ENCODE data around the gene CHMP4B.

DNA sequence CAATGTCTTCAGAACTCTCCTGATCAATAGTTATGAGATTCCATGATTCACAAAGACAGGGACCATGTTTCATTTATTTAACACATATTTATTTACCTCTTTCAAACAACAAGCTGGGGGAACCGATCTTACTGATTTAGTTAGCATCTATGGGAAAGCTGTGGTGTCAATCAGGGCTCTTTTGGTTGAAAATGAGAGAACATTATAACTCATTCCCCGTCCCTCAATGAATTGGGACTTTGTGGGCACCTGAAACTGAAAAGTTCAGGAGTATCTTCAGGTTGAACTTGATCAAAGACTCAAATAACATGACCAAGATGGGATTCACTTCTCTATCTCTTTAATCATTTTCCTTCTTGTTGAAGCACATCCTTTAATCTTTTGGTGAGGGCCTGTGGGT is 67.4 kb downstream of the CHMP4B start:
- TF ChIP-seq, protein P1, sequence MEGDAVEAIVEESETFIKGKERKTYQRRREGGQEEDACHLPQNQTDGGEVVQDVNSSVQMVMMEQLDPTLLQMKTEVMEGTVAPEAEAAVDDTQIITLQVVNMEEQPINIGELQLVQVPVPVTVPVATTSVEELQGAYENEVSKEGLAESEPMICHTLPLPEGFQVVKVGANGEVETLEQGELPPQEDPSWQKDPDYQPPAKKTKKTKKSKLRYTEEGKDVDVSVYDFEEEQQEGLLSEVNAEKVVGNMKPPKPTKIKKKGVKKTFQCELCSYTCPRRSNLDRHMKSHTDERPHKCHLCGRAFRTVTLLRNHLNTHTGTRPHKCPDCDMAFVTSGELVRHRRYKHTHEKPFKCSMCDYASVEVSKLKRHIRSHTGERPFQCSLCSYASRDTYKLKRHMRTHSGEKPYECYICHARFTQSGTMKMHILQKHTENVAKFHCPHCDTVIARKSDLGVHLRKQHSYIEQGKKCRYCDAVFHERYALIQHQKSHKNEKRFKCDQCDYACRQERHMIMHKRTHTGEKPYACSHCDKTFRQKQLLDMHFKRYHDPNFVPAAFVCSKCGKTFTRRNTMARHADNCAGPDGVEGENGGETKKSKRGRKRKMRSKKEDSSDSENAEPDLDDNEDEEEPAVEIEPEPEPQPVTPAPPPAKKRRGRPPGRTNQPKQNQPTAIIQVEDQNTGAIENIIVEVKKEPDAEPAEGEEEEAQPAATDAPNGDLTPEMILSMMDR (IDR thresholded peaks at IDR 0.05; ENCODE audit: low read length) = no peak
- TF ChIP-seq EZH2 (optimal IDR thresholded peaks at IDR 0.05; ENCODE audit: low read depth, low read length) = no peak
- no peak for TF ChIP-seq EZH2phosphoT487 (IDR thresholded peaks at IDR 0.05; ENCODE audit: low read length)
